Neural cell (in vitro differentiated cells): ENCODE results near the gene LRP5. TPM values are rescaled to one million over a fixed set of nuclear protein-coding genes. Genes with fewer than 3 reads are reported as not detected.
A peak's percentile ranks its signal among the peaks of the same experiment; 100 is the strongest.

ENCODE experiments used
- H2AFZ ChIP-seq: fragments of 200-600, 300-800 bp; sonication (generic), shearing (Covaris generic); 2 replicates; pipeline ENCODE4 v1.6.0; 2014; ENCODE audit warnings: low read depth, mild to moderate bottlenecking, antibody characterized with exemption, low read length, moderate library complexity
- H3F3A ChIP-seq: fragments of 200-600 bp; shearing (Covaris generic); 2 replicates; pipeline ENCODE4 v1.6.1; 2016; ENCODE audit warnings: mild to moderate bottlenecking, moderate library complexity, mixed read lengths, antibody characterized with exemption, low read length; ENCODE audit not compliant: insufficient read depth, poor library complexity, severe bottlenecking
- H3K27ac ChIP-seq: fragments of 200-600, 300-800 bp; sonication (generic), shearing (Covaris generic); 2 replicates; pipeline ENCODE4 v1.5.1; 2014; ENCODE audit warnings: mild to moderate bottlenecking, low read length, moderate library complexity
- H3K27me3 ChIP-seq: fragments of 300-800, 200-600 bp; sonication (generic), shearing (Covaris generic); 2 replicates; pipeline ENCODE4 v1.6.0; 2014; ENCODE audit warnings: mild to moderate bottlenecking, low read depth, low read length, moderate library complexity; ENCODE audit not compliant: insufficient read depth
- H3K36me3 ChIP-seq: fragments of 300-800, 200-600 bp; sonication (generic), shearing (Covaris generic); 2 replicates; pipeline ENCODE4 v1.5.1; 2014; ENCODE audit warnings: mild to moderate bottlenecking, antibody characterized with exemption, low read length, moderate library complexity; ENCODE audit not compliant: insufficient read depth
- H3K4me2 ChIP-seq: fragments of 300-800, 200-600 bp; sonication (generic), shearing (Covaris generic); 2 replicates; pipeline ENCODE4 v1.6.0; 2014; ENCODE audit warnings: mild to moderate bottlenecking, low read length
- H3K4me3 ChIP-seq: fragments of 300-800, 200-600 bp; sonication (generic), shearing (Covaris generic); 2 replicates; pipeline ENCODE4 v1.5.1; 2014; ENCODE audit warnings: mild to moderate bottlenecking, low read length, moderate library complexity
- H3K79me2 ChIP-seq: fragments of 200-600 bp; shearing (Covaris generic); replicated peaks from 2 replicates; pipeline ENCODE4 v1.6.0; 2014; ENCODE audit warnings: mild to moderate bottlenecking, low read length, moderate library complexity; ENCODE audit not compliant: insufficient read depth
- H3K9ac ChIP-seq: fragments of 300-800, 200-600 bp; sonication (generic), shearing (Covaris generic); 2 replicates; pipeline ENCODE4 v1.6.1; 2016; ENCODE audit warnings: mild to moderate bottlenecking, low read length, mixed read lengths
- H3K9me2 ChIP-seq: fragments of 200-600 bp; shearing (Covaris generic); 2 replicates; pipeline ENCODE4 v1.6.1; 2016; ENCODE audit warnings: mild to moderate bottlenecking, low read length, mixed read lengths; ENCODE audit not compliant: insufficient read depth
- H3K9me3 ChIP-seq: fragments of 200-600, 300-800 bp; sonication (generic), shearing (Covaris generic); 2 replicates; pipeline ENCODE4 v1.6.1; 2016; ENCODE audit warnings: mild to moderate bottlenecking, mixed run types, low read length, moderate library complexity, mixed read lengths
- H4K20me1 ChIP-seq: fragments of 200-600 bp; shearing (Covaris generic); 2 replicates; pipeline ENCODE4 v1.6.1; 2016; ENCODE audit warnings: mild to moderate bottlenecking, mixed run types; ENCODE audit not compliant: insufficient read depth
- EP300 ChIP-seq: fragments of 450-650 bp; conservative IDR thresholded peaks from 2 replicates; pipeline ENCODE4 v1.6.1; 2014; ENCODE audit warnings: antibody characterized with exemption, mild to moderate bottlenecking, moderate library complexity; ENCODE audit not compliant: poor library complexity, severe bottlenecking
- EZH2 ChIP-seq: fragments of 200-600, 300-800 bp; shearing (Covaris generic), sonication (generic); IDR thresholded peaks from 2 replicates; pipeline ENCODE4 v1.6.1; 2014; ENCODE audit warnings: antibody characterized with exemption, low read length, borderline replicate concordance, mild to moderate bottlenecking; ENCODE audit not compliant: insufficient read depth, poor library complexity, severe bottlenecking
- MXI1 ChIP-seq: fragments of 450-650 bp; conservative IDR thresholded peaks from 2 replicates; pipeline ENCODE4 v1.6.1; 2014; ENCODE audit warnings: antibody characterized with exemption, mild to moderate bottlenecking; ENCODE audit not compliant: poor library complexity, severe bottlenecking
- POLR2AphosphoS5 ChIP-seq: IDR thresholded peaks from 2 replicates; pipeline ENCODE4 v1.6.1; 2012
- RAD21 ChIP-seq: fragments of 450-650 bp; conservative IDR thresholded peaks from 2 replicates; pipeline ENCODE4 v1.6.1; 2014; ENCODE audit warnings: antibody characterized with exemption, mild to moderate bottlenecking, moderate library complexity
- SMC3 ChIP-seq: fragments of 450-650 bp; conservative IDR thresholded peaks from 2 replicates; pipeline ENCODE4 v1.6.1; 2014; ENCODE audit warnings: antibody characterized with exemption, mild to moderate bottlenecking, moderate library complexity; ENCODE audit not compliant: poor library complexity
- TAF1 ChIP-seq: IDR thresholded peaks from 2 replicates; pipeline ENCODE4 v1.6.1; 2012; ENCODE audit warnings: low read depth
- polyA minus RNA-seq: library from RNA; depleted of rRNA, polyadenylated mRNA; stranded (reverse); fragments of >200 nt; gene quantifications from 2 replicates; pipeline ENCODE4 v1.2.3, GENCODE V29; 2014
- polyA plus RNA-seq: library from polyadenylated mRNA; depleted of rRNA; stranded (reverse); fragments of >200 nt; gene quantifications from 2 replicates; pipeline ENCODE4 v1.2.3, GENCODE V29; 2014
- TF ChIP-seq, protein P1 (sequence below): fragments of 450-650 bp; IDR thresholded peaks from 2 replicates; pipeline ENCODE4 v1.5.1; 2014; ENCODE audit warnings: antibody characterized with exemption, mild to moderate bottlenecking, moderate library complexity; ENCODE audit not compliant: poor library complexity, severe bottlenecking
- TF ChIP-seq, protein P2 (sequence below): IDR thresholded peaks from 2 replicates; pipeline ENCODE4 v1.6.1; 2012; ENCODE audit warnings: borderline replicate concordance

The LRP5 gene
- polyA plus RNA-seq: 3.0 and 5.3 TPM in 2 replicates
- polyA minus RNA-seq: 14.0 and 16.8 TPM in 2 replicates

- H3K36me3 ChIP-seq: no peaks in the 10 kb centered on the region
- no peaks in the 10 kb centered on the region for H3F3A ChIP-seq
- H3K4me2 ChIP-seq: peak within 1 kb of the TSS; percentile 52
- no peak within 1 kb of the TSS for H3K27ac ChIP-seq
- peak within 1 kb of the TSS; percentile 80 for H3K4me3 ChIP-seq
- TF ChIP-seq, protein P1, sequence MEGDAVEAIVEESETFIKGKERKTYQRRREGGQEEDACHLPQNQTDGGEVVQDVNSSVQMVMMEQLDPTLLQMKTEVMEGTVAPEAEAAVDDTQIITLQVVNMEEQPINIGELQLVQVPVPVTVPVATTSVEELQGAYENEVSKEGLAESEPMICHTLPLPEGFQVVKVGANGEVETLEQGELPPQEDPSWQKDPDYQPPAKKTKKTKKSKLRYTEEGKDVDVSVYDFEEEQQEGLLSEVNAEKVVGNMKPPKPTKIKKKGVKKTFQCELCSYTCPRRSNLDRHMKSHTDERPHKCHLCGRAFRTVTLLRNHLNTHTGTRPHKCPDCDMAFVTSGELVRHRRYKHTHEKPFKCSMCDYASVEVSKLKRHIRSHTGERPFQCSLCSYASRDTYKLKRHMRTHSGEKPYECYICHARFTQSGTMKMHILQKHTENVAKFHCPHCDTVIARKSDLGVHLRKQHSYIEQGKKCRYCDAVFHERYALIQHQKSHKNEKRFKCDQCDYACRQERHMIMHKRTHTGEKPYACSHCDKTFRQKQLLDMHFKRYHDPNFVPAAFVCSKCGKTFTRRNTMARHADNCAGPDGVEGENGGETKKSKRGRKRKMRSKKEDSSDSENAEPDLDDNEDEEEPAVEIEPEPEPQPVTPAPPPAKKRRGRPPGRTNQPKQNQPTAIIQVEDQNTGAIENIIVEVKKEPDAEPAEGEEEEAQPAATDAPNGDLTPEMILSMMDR: no peak
- no peak for TF ChIP-seq MXI1
- TF ChIP-seq SMC3: no peak
- TF ChIP-seq POLR2AphosphoS5: no peak
- no peak for TF ChIP-seq TAF1
- TF ChIP-seq EZH2: no peak
- TF ChIP-seq, protein P2, sequence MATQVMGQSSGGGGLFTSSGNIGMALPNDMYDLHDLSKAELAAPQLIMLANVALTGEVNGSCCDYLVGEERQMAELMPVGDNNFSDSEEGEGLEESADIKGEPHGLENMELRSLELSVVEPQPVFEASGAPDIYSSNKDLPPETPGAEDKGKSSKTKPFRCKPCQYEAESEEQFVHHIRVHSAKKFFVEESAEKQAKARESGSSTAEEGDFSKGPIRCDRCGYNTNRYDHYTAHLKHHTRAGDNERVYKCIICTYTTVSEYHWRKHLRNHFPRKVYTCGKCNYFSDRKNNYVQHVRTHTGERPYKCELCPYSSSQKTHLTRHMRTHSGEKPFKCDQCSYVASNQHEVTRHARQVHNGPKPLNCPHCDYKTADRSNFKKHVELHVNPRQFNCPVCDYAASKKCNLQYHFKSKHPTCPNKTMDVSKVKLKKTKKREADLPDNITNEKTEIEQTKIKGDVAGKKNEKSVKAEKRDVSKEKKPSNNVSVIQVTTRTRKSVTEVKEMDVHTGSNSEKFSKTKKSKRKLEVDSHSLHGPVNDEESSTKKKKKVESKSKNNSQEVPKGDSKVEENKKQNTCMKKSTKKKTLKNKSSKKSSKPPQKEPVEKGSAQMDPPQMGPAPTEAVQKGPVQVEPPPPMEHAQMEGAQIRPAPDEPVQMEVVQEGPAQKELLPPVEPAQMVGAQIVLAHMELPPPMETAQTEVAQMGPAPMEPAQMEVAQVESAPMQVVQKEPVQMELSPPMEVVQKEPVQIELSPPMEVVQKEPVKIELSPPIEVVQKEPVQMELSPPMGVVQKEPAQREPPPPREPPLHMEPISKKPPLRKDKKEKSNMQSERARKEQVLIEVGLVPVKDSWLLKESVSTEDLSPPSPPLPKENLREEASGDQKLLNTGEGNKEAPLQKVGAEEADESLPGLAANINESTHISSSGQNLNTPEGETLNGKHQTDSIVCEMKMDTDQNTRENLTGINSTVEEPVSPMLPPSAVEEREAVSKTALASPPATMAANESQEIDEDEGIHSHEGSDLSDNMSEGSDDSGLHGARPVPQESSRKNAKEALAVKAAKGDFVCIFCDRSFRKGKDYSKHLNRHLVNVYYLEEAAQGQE: no peak
- TF ChIP-seq RAD21: no peak
- TF ChIP-seq EP300: no peak
- H3K9me2 ChIP-seq: no peaks in the 10 kb centered on the region
- no peak within 1 kb of the TSS for H2AFZ ChIP-seq
- no peaks in the 10 kb centered on the region for H3K27me3 ChIP-seq
- H3K9ac ChIP-seq: peak within 1 kb of the TSS; percentile 53
- no peaks in the 10 kb centered on the region for H3K9me3 ChIP-seq
- H3K79me2 ChIP-seq: peaks cover 25% of the 10 kb centered on the region
- H4K20me1 ChIP-seq: no peaks in the 10 kb centered on the region
Observed at GRCh38 chr11:68312117-68312779, at the start of gene LRP5. Gene LRP5 (plus strand): TSS chr11:68312591. CDS start chr11:68312715, 124 bp downstream.

GRCh38 chr11:68263444-68264035 lies 48.9 kb upstream of the LRP5 start:
- Histone ChIP-seq H3K4me3 (no peak overlapping the region), H3K9ac (no peak overlapping the region), H3K9me2 (no peaks in the 10 kb centered on the region), H2AFZ (no peak overlapping the region), H3K27ac (no peak overlapping the region), H3F3A (no peaks in the 10 kb centered on the region), H3K4me2 (no peak overlapping the region), H3K36me3 (no peaks in the 10 kb centered on the region), H4K20me1 (no peaks in the 10 kb centered on the region), H3K27me3 (no peaks in the 10 kb centered on the region), H3K79me2 (no peaks in the 10 kb centered on the region), H3K9me3 (no peaks in the 10 kb centered on the region)
- TF ChIP-seq EZH2: no peak
